HG03520 (cell line): ENCODE results near the gene CMTM4.
"Not testable (repeated sequence)": the region's sequence is repeated elsewhere in the genome, so short reads cannot be mapped to it uniquely, and the experiment has no call there.

ENCODE experiments used
- ATAC-seq: cut with Tn5 transposase; IDR thresholded peaks from one replicate; pipeline ENCODE4 v1.9.1; 2021; ENCODE audit warnings: mild to moderate bottlenecking, moderate library complexity; ENCODE audit not compliant: unreplicated experiment

Gene CMTM4

GRCh38 chr16:66569827-66570405 is 126.6 kb downstream of the CMTM4 start:
- ATAC-seq, result no peak

DNA sequence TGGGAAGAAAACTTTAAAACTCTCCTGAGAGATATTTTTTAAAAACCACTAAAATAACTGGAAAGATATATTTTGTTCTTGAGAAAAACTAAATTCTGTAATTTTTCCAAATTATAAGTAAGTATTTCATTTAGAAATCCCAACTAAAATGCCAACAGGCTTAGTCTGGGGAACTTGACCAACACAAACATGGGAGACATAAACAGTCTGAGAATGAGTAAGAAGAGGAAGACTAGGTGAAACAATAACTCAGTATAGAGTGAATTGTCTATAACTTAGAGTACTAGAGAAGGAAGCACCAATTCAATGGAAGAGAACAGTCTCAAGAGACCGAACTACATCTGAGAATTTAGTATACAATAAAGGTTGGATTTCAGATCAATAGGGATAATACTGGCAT is 127.4 kb downstream of the CMTM4 start:
- no peak for ATAC-seq

GRCh38 chr16:66568355-66568754 is 128.2 kb downstream of the CMTM4 start:
- no peak for ATAC-seq

DNA sequence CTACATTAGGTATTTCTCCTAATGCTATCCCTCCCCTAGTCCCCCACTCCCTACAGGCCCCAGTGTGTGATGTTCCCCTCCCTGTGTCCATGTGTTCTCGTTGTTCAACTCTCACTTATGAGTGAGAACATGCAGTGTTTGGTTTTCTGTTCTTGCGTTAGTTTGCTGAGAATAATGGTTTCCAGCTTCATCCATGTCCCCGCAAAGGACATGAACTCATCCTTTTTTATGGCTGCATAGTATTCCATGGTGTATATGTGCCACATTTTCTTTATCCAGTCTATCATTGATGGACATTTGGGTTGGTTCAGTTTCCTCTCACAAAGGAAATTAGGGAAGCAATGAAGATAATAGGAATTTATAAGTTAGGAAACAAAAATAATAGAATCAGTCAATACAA is 129.3 kb downstream of the CMTM4 start:
- not testable (repeated sequence) for ATAC-seq

- no peak for ATAC-seq
Measured at GRCh38 chr16:66566051-66566901, 130.3 kb downstream of the CMTM4 start, which contains the start of gene CMTM1. CMTM1 (plus strand) TSS chr16:66566439; CDS start chr16:66566514, 75 bp downstream.
